Esophagus squamous epithelium (tissue), 5 donors: Measurements from ENCODE around the gene PAK1. TPM values are rescaled to one million over a fixed set of nuclear protein-coding genes. Genes with fewer than 3 reads are reported as not detected.

Source experiments
- DNase-seq: peaks from one replicate; lab custom pipeline; 2025; lab: John Stamatoyannopoulos, UW
- H3K27ac ChIP-seq, 4 donors: fragments of 200-600 bp; sonication (generic); one replicate each; pipeline ENCODE4 v1.5.1; 2016 to 2019; ENCODE audit warnings: mild to moderate bottlenecking in 1 of 4
- H3K27me3 ChIP-seq, 4 donors: fragments of 200-600 bp; sonication (generic); 1 replicate in 3 of 4; 2 replicates in 1 of 4; pipeline versions ENCODE4 v1.5.1 to v1.6.0; 2017 to 2021; ENCODE audit warnings: antibody characterized with exemption in 1 of 4
- H3K36me3 ChIP-seq, 3 donors: fragments of 200-600 bp; sonication (generic); one replicate each; pipeline ENCODE4 v1.5.1; 2016 to 2019
- H3K4me1 ChIP-seq, 3 donors: fragments of 200-600 bp; sonication (generic); one replicate each; pipeline ENCODE4 v1.5.1; 2017 to 2019
- H3K4me3 ChIP-seq, 4 donors: fragments of 200-600 bp; sonication (generic); 1 replicate in 3 of 4; 2 replicates in 1 of 4; pipeline ENCODE4 v1.5.1; 2016 to 2019; ENCODE audit warnings: mild to moderate bottlenecking in 2 of 4, moderate library complexity in 1 of 4
- H3K9me3 ChIP-seq, 3 donors: fragments of 200-600 bp; sonication (generic); one replicate each; pipeline ENCODE4 v1.5.1; 2016 to 2019
- CTCF ChIP-seq, 6 experiments: fragments of 450-650 bp in 4 of 6; fragments of 200-600 bp in 2 of 6; sonication (generic) in 2 of 6; IDR thresholded peaks; one replicate each; pipeline ENCODE4 v1.5.1; 2016 to 2019; ENCODE audit warnings: antibody characterized with exemption in 6 of 6, mild to moderate bottlenecking in 4 of 6, moderate library complexity in 4 of 6
- POLR2A ChIP-seq, 4 donors: fragments of 450-650 bp; IDR thresholded peaks; one replicate each; pipeline ENCODE4 v1.6.1; 2017; ENCODE audit warnings: antibody characterized with exemption in 4 of 4, mild to moderate bottlenecking in 4 of 4, moderate library complexity in 3 of 4
- WGBS, 2 donors: methylation state at CpG; one replicate each; pipeline ENCODE4 v1.1.5; 2018; 5-methylcytosine and 5-hydroxymethylcytosine counted together
- intact Hi-C: fragments of 100-400 bp; cut with DNase I; formaldehyde crosslinking; loops from one replicate; pipeline ENCODE4 v1.15.0; 2022
- total RNA-seq, 4 donors: library from RNA; depleted of rRNA; stranded (reverse); fragments of >200 nt; gene quantifications; one replicate each; pipeline ENCODE4 v1.1.0, GENCODE V29; 2016
- donor health status: DM: yes; HTN: yes; CAD: no.

Gene PAK1
- total RNA-seq, 4 donors from 2014 or later, result 17.4 to 41.6 (median 24.8) TPM

GRCh38 chr11:77449784-77450183 is 24.1 kb downstream of the PAK1 start:
- TF ChIP-seq CTCF (IDR thresholded peaks at IDR 0.05) (no peak), POLR2A (IDR thresholded peaks at IDR 0.05) (no peak)
- Histone ChIP-seq H3K9me3 (no peaks in the 10 kb centered on the region), H3K27me3 (no peaks in the 10 kb centered on the region), H3K36me3 (no peaks in the 10 kb centered on the region), H3K27ac (no peak overlapping the region), H3K4me3 (no peak overlapping the region), H3K4me1 (peaks cover 0 to 7% (median 0%) of the 10 kb centered on the region in 3 donors)
- intact Hi-C loops, result no loop called here
- no peak for DNase-seq
- WGBS, 2 donors, result 87 to 88% methylated on average over 1 of the region's 1 CpG

GRCh38 chr11:77449060-77449521 is 24.8 kb downstream of the PAK1 start:
- Histone ChIP-seq H3K36me3 (no peaks in the 10 kb centered on the region), H3K27ac (no peak overlapping the region), H3K27me3 (no peaks in the 10 kb centered on the region), H3K4me3 (no peak overlapping the region), H3K9me3 (no peaks in the 10 kb centered on the region), H3K4me1 (peaks cover 0 to 7% (median 0%) of the 10 kb centered on the region in 3 donors)
- TF ChIP-seq POLR2A (IDR thresholded peaks at IDR 0.05) (no peak), CTCF (IDR thresholded peaks at IDR 0.05) (no peak)
- 34 to 35% methylated on average over 5 of the region's 5 CpGs for WGBS, 2 donors
- intact Hi-C loops, result no loop called here
- DNase-seq, result no peak

DNA sequence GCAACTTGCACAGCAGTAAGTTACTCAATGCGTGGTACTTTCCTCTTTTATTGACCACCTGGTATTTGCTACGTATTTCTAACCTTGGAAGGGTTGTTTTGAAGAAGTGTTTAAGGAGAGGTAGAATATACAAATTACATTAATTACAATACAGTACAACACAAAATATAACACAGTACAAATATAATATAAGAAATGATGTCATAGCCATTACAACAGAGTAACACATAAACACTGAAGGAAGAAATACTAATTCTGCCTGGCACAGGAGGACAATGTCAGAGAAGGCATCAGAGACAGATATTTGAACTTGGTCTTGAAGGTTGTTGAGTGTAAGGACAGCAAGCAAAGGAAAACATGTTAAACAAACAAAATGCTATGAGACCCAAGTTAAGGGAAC is 25.6 kb downstream of the PAK1 start:
- 87 to 95% methylated on average over 2 of the region's 2 CpGs for WGBS, 2 donors
- Histone ChIP-seq H3K4me3 (no peak overlapping the region), H3K4me1 (peaks cover 0 to 7% (median 0%) of the 10 kb centered on the region in 3 donors), H3K27ac (no peak overlapping the region), H3K36me3 (no peaks in the 10 kb centered on the region), H3K27me3 (no peaks in the 10 kb centered on the region), H3K9me3 (no peaks in the 10 kb centered on the region)
- DNase-seq, result no peak
- intact Hi-C loops, result no loop called here
- no peak for TF ChIP-seq POLR2A (IDR thresholded peaks at IDR 0.05)
- no peak for TF ChIP-seq CTCF (IDR thresholded peaks at IDR 0.05)

DNA sequence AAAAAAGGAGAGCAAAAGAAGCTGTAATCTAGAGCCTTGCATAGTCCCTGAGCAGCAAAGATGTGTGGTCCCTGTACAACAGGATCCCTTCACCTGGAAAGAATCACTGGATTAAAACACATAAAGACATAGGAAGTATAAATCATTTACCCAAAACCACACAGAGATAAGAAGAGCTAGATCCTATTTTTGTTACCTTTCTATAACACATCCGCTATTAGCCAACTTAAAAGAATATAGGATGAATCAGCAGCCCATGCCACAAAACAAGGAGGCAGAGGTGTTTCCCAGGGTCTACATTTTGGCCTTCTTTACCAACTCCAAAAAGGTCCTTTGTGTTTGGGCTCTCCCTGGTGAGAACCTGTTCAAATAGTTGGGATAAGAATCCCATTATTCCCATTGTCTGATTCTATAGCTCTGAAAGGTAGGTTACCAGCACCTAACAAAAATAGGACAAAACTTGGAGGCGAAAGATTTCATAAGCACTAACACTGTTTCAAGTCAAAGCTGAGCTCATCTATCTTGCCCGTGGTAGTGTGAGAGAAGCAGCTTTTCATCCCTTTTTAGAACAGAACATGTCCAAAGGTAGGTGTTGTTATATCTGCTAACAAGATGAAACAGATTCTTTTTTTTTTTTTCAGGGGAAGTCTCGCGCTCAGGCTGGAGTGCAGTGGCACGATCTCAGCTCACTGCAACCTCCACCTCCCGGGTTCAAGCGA is 26.8 kb downstream of the PAK1 start:
- TF ChIP-seq CTCF (IDR thresholded peaks at IDR 0.05) (no peak), POLR2A (IDR thresholded peaks at IDR 0.05) (no peak)
- 61 to 79% methylated on average over 8 of the region's 8 CpGs for WGBS, 2 donors
- Histone ChIP-seq H3K4me3 (no peak overlapping the region), H3K9me3 (no peaks in the 10 kb centered on the region), H3K27ac (no peak overlapping the region), H3K36me3 (no peaks in the 10 kb centered on the region), H3K27me3 (no peaks in the 10 kb centered on the region), H3K4me1 (peaks cover 0 to 7% (median 0%) of the 10 kb centered on the region in 3 donors)
- intact Hi-C loops, result no loop called here
- DNase-seq, result no peak

- Histone ChIP-seq H3K9me3 (no peaks in the 10 kb centered on the region), H3K4me3 (no peak overlapping the region), H3K27me3 (no peaks in the 10 kb centered on the region), H3K27ac (no peak overlapping the region), H3K4me1 (peaks cover 0 to 5% (median 0%) of the 10 kb centered on the region in 3 donors), H3K36me3 (no peaks in the 10 kb centered on the region)
- no peak for DNase-seq
- intact Hi-C loops, result no loop called here
- 70 to 83% methylated on average over 7 of the region's 7 CpGs for WGBS, 2 donors
- TF ChIP-seq POLR2A (IDR thresholded peaks at IDR 0.05), result no peak
- TF ChIP-seq CTCF (IDR thresholded peaks at IDR 0.05), result no peak
Observed at GRCh38 chr11:77444261-77444660, 29.6 kb downstream of the PAK1 start.
